Measurements from ENCODE around the gene PFKFB3.
"Not testable (repeated sequence)": the region's sequence is repeated elsewhere in the genome, so short reads cannot be mapped to it uniquely, and the experiment has no call there.

The PFKFB3 gene

DNA sequence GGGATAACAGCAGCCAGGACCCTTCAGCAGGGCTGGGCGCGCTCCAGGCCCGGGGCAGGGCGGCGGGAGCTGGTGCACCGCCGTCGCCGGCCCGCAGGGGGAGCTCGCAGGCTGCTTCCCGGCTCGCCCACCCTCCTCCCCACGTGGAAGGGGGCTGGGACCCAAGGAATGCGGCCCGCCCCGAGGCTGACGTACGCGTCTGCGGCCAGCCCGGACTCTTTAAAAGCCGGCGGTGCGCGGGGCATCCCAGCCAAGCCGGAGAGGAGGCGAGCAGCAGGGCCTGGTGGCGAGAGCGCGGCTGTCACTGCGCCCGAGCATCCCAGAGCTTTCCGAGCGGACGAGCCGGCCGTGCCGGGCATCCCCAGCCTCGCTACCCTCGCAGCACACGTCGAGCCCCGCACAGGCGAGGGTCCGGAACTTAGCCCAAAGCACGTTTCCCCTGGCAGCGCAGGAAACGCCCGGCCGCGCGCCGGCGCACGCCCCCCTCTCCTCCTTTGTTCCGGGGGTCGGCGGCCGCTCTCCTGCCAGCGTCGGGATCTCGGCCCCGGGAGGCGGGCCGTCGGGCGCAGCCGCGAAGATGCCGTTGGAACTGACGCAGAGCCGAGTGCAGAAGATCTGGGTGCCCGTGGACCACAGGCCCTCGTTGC, at the start of gene PFKFB3:
Gene PFKFB3 (plus strand): TSS at position 249 of the 647 bp plus-strand sequence. CDS start 329 bp downstream, at position 578.
- peak; percentile 72 for DNase-seq (ENCODE audit: low read depth, low spot score)

DNA sequence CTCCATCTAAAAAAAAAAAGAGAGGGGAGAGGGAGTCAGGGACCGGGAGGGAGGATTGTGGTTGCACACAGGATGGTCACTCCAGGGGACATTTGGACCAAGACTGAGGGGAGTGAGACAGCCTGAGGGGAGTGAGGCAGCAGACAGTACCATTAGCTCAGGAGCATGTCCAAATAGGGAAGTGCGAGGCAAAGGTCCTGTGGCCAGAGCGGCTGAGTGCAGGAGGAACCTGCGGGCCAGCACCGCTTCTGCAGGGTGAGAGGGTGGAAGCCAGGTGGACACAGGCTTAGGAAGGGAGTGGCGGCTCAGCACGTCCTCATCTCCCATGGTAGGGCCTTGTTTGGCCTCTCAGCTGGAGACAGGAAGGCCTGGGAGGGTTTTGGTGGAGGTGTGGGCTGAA, 48.9 kb upstream of the PFKFB3 start:
- DNase-seq (ENCODE audit: low read depth, low spot score), result no peak

DNA sequence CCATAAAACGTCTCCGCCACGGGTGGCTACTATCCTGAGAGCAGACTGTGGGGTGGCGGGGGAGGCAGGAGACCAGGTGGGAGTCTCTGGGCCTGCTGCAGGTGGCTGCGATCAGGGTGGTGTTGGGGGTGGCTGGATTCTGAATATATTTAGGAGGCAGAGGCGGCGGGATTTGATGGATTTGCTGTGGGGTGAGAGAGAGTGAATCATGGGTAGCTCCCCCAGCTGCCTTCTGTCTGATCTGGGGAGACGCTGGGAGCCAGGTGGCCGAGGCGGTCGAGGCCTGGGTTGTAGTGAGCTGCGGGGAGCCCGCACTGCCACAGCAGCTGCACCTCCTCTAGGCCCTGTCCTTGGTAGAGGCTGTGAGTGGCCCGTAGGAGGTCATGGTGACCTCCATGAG, 48.2 kb upstream of the PFKFB3 start:
- no peak for DNase-seq (ENCODE audit: low read depth, low spot score)

DNA sequence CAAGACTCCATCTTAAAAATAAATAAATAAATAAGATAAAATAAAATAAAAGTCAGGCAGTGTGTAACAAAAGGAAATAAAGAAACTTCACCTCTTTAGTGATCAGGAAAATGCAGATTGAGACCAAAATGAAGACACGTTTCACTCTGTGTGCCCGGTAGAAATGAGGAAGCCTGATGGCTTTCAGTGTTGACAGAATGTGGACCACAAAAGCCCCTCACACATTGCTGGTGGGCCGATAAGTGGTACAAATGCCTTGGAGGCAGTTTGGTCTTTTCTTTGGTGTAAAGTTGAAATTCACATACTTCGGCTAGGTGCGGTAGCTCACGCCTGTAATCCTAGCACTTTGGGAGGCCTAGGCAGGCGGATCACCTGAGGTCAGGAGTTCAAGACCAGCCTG, 44.5 kb upstream of the PFKFB3 start:
- DNase-seq (ENCODE audit: low read depth, low spot score), result no peak

DNA sequence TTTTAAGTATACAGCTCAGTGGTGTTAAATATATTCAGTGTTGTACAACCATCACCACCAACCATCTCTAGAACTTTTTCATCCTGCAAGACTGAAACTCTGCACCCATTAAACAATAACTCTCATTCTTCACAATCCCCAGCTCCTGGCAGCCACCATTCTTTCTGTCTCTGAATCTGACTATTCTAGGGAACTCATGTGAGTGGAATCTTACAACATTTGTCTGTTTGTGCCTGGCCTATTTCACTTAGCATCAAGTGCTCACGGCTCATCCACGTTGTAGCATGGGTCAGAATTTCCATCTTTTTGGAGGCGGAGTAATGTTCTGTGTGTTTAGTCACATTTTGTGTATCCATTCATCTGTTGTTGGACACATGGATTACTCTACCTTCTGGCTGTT, 40.8 kb upstream of the PFKFB3 start:
- no peak for DNase-seq (ENCODE audit: low read depth, low spot score)

DNA sequence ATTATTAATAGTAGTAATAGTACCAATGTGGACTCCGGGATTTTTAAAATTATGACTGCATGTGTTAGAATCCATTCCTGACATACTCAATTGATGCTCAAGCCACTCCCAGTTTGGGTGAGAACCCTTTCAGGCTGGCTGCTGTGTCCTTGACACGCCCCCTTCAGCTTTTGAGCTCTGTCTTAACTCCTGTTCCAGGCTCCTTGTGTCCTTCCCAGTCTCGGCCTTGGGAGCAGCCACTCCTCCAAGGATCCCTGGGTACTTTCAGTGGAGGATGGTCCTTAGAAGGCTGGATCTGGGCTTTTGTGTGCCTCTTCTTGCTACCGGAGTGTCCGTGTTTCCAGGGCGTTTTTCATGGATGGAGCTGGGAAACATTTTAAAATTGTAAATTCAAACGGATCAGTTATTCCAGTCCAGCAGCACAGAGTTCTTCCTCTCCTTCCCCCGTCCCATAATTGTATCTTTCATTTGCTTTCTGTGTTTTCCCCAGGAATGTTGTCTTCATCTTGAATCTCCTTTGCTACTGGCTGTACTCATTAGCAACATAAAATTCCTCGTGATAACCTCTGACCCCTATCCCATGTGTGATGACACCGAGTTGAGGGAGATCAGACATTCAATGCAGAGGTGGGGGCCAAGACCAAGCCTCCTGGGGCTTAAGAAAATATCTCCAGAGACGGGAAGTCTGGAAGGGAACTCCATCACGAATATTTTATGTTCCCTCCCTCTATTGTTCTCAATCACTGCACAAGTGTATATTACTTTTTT, 40.0 kb upstream of the PFKFB3 start:
- no peak for DNase-seq (ENCODE audit: low read depth, low spot score)

DNA sequence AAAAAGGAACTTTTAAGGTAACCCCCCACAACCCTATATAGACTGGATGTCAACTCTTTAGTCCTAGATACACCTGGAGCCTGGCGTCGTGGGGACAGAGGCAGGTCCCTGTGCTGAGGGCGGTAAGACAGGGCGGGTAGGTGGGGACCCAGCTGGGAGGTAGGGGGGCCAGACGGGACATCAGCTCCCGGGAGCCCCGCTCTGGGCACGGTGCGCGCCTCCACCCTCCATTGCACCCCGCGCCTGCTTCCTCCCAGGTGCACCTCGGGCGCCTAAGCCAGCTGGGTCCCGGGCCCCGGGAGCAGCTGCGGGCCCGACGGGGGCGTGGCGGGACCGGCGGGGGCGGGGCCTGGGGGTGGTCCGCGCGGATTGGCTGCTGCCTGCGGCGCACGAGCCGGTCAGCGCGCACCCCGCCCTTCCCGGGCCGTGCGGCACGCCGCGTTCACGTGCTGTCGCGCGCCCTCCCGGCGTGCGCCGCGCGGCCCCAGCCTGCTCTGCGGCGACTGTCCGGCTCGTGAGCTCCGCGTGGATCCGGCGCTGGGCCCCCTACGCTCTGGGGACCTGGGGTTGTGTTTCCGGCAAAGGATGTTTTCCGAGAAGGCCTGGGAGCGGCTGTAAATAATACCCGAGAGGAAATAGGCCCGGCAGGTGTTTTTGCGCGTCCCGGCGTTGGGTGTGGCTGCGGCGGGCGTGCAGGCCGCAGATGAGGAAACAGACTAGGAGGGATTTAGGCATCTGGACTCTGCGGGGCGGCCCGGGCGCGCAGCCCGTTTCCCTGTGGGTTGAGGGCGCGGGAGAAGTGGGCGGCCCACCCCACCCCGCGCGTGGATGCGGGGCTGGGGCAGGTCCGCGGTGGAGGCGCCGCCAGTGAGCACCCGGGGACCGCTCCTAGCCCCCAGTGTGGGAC, 39.1 kb upstream of the PFKFB3 start:
- peak; percentile 81 for DNase-seq (ENCODE audit: low read depth, low spot score)

DNA sequence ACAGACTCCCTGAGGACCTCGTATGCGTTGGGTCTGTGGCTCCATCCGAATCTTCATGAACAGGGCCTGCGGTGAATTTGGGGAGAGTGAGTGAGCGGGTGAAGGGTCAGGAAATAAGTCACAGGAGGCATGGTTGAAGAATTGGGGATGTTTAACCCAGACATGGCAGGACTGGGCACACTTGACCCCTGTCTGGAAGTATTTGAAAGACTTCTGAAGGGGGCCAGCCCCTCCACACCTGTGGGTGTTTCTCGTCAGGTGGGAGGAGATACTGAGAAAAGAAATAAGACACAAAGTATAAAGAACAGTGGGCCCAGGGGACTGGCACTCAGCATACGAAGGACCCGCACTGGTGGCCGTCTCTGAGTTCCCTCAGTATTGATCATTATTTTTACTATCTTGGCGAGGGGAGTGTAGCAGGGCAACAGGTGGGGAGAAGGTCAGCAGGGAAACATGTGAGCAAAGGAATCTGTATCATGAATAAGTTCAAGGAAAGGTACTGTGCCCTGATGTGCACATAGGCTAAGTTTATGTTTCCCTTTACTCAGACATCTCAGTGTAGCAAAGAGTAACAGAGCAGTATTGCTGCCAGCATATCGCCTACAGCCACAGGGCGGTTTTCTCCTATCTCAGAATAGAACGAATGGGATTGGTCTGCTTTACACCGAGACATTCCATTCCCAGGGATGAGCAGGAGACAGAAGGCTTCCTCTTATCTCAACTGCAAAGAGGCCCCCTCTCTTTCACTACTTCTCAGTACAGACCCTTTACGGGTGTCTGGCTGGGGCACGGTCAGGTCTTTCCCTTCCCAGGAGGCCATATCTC, 38.2 kb upstream of the PFKFB3 start:
- DNase-seq (ENCODE audit: low read depth, low spot score), result no peak

DNA sequence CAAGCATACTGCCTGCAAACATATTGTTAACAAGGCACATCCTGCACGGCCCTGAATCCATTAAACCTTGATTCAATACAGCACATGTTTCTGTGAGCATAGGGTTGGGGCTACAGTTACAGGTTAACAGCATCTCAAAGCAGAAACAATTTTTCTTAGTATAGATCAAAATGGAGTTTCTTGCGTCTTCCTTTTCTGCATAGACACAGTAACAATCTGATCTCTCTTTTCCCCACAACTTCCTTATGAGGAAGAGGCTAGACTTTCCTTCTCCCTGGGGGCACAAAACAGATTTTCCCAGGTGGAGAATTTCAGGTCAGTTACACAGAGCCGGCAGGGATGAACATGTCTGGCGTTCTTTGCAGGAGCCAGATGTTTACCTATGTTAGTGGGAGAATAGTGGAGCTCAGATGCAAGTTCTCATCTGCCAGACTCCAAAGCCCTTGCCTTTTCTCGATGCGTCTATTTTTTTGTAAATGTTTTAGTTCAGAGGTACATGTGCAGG, 37.5 kb upstream of the PFKFB3 start:
- no peak for DNase-seq (ENCODE audit: low read depth, low spot score)

DNA sequence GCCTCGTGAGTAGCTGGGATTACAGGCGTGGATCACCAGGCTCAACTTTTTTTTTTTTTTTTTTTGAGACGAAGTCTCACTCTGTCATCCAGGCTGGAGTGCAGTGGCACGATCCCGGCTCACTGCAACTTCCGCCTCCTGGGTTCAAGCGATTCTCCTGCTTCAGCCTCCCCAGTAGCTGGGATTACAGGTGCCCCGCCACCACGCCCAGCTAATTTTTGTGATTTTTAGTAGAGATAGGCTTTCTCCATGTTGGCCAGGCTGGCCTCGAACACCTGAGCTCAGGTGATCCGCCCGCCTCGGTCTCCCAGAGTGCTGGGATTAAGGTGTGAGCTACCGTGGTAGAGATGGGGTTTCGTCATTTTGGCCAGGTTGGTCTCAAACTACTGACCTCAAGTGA, 36.8 kb upstream of the PFKFB3 start:
- DNase-seq (ENCODE audit: low read depth, low spot score), result not testable (repeated sequence)

DNA sequence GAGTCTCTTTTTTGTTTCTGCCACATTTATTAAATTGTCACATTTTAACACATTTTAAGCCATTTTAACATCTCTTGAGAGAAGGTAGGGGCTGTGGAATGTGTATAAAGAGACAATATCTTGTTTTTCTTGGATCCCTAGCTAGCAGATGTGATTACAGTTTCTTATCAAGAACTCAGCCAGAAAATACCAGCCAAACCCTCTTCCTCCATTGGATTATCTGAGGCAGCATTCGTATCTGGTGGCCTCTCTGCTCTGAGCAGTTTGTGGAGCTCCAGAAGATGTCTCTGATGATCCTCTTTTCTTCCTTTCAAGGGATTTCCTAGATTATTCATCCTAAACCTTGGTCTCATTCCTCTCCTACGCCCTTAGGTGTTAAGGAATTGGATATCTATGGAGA, 35.3 kb upstream of the PFKFB3 start:
- DNase-seq (ENCODE audit: low read depth, low spot score), result no peak

DNA sequence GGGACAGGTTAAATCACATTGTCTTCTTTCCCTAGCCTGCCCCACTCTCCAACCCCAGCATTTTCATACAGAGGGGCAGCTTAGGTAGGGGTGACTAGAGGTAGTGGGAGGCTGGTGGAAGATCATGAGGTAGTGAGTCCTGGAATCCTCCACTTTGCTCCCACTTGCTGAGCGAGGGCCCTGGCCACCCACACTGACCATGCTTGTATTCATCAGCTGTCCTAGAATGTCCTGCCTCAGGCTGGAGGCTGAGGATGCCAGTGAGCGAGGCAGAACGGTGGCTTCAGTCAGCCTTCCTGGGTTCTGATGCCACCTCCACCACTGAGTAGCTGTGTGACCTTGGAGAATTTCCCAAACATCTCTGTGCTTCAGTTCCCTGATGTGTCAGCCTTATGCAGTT, 34.6 kb upstream of the PFKFB3 start:
- DNase-seq (ENCODE audit: low read depth, low spot score), result no peak

DNA sequence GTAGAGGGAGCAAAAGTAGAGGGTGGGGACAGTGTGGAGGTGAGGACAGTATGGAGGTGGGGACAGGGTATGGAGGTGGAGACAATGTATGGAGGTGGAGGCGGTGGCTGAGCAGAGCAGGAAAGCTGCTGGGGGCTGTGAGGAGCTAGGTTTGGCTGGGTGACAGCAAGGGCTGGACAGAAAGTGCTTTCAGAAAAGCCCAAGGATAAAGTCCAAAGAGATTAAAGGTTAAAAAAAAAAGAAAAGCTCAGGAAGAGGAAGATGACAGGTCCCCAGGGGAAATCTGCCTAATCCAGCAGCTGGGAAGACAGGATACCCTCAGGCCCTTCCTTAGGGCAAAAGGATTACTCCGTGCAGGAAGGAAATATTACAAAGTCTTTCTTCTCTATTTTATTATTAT, 32.1 kb upstream of the PFKFB3 start:
- no peak for DNase-seq (ENCODE audit: low read depth, low spot score)

DNA sequence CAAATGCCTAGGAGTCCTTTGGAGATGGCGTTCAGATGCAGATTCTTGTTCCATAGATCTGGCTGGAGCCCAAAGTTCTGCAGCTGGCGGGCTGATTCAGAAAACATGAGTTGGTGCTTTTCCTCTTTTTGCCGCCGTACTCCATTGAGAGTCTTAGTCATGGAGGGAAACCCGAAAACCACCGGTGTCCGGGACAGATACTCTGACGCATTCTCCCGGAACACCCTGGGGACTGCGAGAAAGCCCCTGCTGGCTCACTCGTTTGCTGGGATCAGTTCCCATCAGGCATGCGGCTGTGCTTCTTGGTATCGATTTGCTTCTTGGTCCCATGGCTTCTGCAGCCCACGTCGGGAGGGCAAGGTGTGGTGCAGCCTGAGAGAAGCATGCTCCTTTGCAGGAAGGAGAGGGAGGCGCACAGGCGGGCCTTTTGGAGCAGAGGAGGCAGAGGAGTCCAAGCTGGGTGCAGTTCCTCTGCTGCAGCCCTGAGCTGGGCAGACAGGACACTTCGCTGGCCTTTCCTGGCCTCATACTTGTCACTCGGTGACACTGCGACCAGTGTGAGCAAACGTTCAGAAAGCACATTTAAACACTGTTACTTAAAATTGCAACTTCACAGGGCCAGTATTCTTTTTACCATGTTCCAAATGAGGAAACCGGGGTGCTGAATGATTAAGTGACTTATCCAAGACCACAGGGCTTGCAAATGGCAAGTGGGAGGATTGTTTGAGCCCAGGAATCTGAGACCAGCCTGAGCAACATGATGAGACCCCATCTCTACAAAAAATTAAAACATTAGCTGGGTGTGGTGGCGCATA, 30.6 kb upstream of the PFKFB3 start:
- no peak for DNase-seq (ENCODE audit: low read depth, low spot score)

DNA sequence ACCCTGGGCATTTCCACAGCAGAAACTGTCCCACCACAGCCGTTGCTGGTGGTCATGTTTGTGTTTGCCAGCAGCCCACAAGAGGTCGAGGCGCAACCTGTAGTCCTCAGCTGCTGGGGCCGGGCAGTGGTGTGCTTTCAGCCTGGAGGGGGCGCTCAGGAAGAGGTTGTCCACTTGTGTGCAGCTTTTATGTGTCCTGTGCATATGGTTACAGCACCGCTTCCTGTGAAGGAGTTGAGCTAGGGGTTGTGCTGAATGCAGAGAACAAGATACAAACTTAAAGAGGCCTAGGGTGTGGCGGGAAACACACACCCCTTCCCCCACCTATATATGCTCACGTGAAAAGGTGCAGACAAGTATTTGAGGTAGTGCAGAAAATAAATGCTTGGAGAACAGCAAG, 29.5 kb upstream of the PFKFB3 start:
- peak; percentile 33 for DNase-seq (ENCODE audit: low read depth, low spot score)

DNA sequence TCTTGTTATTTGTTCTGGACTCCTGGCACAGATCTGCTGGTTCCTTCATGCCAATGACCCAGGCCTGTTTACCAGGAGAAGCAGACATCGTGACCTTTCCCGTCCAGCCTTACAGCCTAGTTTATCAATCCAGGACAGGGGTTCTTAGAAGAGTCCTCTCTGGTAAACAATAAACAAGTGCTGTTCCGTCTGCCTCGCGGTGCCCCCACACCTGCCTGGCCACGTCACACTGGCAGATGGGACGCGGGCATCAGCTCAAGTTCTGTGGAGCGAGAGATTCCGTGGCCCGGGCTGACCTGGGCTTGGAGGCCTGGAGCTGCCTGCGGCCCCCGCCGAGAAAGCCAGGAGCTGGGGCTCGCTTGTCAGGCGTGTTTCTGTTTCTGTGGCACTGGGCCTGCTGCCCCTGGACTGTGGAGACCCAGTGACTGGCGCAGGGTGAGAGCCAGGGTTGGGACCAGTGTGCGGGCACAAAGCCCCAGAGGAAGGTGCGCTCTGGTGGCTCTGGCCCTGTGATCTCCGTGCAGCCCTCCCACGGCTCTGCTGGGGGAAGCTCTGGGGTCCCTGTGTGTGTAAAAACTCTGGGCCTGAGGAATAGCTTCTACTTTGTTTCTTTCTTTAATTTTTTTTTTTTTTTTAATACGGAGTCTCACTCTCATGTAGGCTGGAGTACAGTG, 28.4 kb upstream of the PFKFB3 start:
- no peak for DNase-seq (ENCODE audit: low read depth, low spot score)

DNA sequence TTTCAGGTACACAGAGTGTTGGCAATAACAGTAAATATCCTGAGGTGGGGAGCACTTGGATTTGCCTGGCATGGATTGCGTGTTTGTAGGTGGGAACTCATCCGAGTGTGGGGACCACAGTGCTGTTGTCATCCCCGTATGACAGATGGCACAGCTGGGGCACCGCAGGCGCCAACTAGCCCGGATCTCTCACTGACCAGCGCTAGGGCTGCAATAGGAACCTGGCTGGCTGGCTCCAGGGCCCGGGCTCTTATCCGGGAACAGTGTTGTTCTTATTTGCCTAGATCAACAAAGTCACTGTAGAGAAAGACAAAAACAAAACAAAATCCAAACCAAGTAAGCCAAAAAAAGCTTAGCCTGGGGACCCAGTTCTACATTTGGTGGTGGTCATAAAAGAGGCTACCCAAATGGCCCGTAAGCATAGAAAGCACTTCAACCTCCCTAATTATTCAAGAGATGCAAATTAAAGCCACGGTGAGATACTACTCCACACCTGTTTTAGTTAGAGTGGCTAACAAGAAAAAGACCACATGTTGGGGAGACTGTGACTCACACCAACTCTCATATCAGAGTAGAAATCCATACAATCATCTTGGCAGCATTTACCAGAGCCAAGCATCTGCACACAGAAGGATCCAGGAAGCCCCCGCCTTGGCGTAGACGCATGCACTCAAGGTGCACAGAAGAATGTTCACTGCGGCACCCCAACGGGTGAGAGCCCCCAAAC, 27.2 kb upstream of the PFKFB3 start:
- DNase-seq (ENCODE audit: low read depth, low spot score), result no peak

DNA sequence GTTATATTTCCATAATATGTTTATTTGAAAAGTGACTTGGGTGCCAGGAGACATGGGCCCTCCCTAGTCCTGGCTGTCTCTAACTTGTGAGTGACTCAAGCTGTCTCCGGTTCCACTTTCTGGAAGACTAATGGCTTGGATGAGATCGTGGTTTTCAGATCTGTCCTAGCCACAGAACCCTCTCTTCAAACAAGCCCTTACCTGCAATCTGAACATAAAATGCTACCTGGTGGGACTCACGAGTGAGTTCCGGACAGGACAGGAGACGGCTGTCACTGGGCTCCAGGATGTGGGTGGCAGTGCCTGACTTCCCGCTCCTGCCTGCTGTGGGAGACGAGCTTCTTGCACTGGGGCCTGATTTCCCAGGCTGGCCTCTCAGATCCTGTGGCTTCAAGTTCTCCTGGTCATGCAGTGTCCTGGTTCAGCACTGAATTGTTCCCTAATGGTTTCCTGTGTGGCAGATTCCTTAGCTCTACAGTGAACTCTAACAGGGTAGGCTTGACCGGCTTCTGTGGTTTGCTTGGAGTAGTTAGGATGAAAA, 26.0 kb upstream of the PFKFB3 start:
- DNase-seq (ENCODE audit: low read depth, low spot score), result no peak

DNA sequence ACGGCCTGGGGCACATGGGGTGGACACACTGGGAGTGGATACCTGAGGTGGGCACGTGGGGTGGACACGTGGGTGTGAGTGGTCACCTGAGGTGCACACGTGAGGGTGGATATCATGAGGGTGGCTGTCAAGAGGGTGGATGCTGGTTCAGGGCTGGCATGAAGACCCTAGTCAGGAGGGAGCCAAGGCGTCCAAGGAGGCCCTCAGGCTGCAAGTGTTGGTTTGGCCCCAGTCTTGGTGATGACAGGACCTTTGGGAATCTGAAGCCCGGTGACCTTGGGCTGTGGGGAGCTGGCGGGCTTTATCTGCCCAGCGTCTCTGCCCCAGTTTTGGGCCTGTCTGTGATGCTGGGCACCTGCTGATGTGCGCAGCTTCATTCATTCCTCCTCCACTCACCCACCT, 24.9 kb upstream of the PFKFB3 start:
- DNase-seq (ENCODE audit: low read depth, low spot score), result no peak
